Fibroblast of skin of abdomen (primary cell): ENCODE data around the gene STRN3. TPM values are rescaled to one million over a fixed set of nuclear protein-coding genes. Genes with fewer than 3 reads are reported as not detected.
"Not testable (repeated sequence)": the region's sequence is repeated elsewhere in the genome, so short reads cannot be mapped to it uniquely, and the experiment has no call there.

Experiments used
- DNase-seq: peaks from one replicate; pipeline ENCODE4 v3.0.0-alpha.2; 2013
- polyA plus RNA-seq, 2 experiments: library from polyadenylated mRNA; unstranded; fragments of 120-200 nt; gene quantifications; one replicate each; pipeline ENCODE4 v1.2.1, GENCODE V29; 2013; ENCODE audit not compliant: insufficient read length in 2 of 2

STRN3 gene
- 33.6 TPM for polyA plus RNA-seq (2013, experiment 1 of 2; ENCODE audit: insufficient read length)
- polyA plus RNA-seq (2013, experiment 2 of 2; ENCODE audit: insufficient read length), result 32.7 TPM

GRCh38 chr14:31026077-31026449 is at the start of gene STRN3:
Gene STRN3, minus strand, starts transcription at chr14:31026379. Its CDS starts 194 bp downstream, at chr14:31026185.
- DNase-seq, result no peak

- no peak for DNase-seq
Observed at GRCh38 chr14:31075144-31075543, 49.0 kb upstream of the STRN3 start.

- DNase-seq, result peak; percentile 42
Observed at GRCh38 chr14:31071151-31071550, 45.0 kb upstream of the STRN3 start.

GRCh38 chr14:31070431-31070830 is 44.3 kb upstream of the STRN3 start:
- DNase-seq, result peak; percentile 96

- no peak for DNase-seq
Observed at GRCh38 chr14:31069343-31069742, 43.2 kb upstream of the STRN3 start.

GRCh38 chr14:31068235-31068634 is 42.1 kb upstream of the STRN3 start:
- no peak for DNase-seq

- DNase-seq, result not testable (repeated sequence)
Observed at GRCh38 chr14:31062908-31063307, 36.7 kb upstream of the STRN3 start.

GRCh38 chr14:31060253-31060875 is 34.2 kb upstream of the STRN3 start:
- DNase-seq, result no peak

- peak; percentile 75 for DNase-seq
Observed at GRCh38 chr14:31059152-31059924, 33.2 kb upstream of the STRN3 start.

- DNase-seq, result no peak
Observed at GRCh38 chr14:31057701-31058364, 31.7 kb upstream of the STRN3 start.

- DNase-seq, result no peak
Observed at GRCh38 chr14:31057035-31057434, 30.9 kb upstream of the STRN3 start.

GRCh38 chr14:31052905-31053586 is 26.9 kb upstream of the STRN3 start:
- not testable (repeated sequence) for DNase-seq

GRCh38 chr14:31051511-31051910 is 25.3 kb upstream of the STRN3 start:
- DNase-seq, result no peak

- DNase-seq, result no peak
Observed at GRCh38 chr14:31051023-31051422, 24.8 kb upstream of the STRN3 start.

- no peak for DNase-seq
Observed at GRCh38 chr14:31047503-31047902, 21.3 kb upstream of the STRN3 start.

GRCh38 chr14:31045501-31046080 is 19.4 kb upstream of the STRN3 start:
- no peak for DNase-seq

- DNase-seq, result no peak
Observed at GRCh38 chr14:31043379-31043778, 17.2 kb upstream of the STRN3 start.

GRCh38 chr14:31042893-31043292 is 16.7 kb upstream of the STRN3 start:
- not testable (repeated sequence) for DNase-seq

GRCh38 chr14:31042300-31042699 is 16.1 kb upstream of the STRN3 start:
- no peak for DNase-seq

GRCh38 chr14:31038521-31039166 is 12.5 kb upstream of the STRN3 start:
- DNase-seq, result no peak

GRCh38 chr14:31037709-31038221 is 11.6 kb upstream of the STRN3 start:
- DNase-seq, result no peak

- no peak for DNase-seq
Observed at GRCh38 chr14:31036552-31036951, 10.4 kb upstream of the STRN3 start.
